Measurements from ENCODE around the gene PLD6. TPM values are rescaled to one million over a fixed set of nuclear protein-coding genes. Genes with fewer than 3 reads are reported as not detected.

PLD6 gene, protein sequence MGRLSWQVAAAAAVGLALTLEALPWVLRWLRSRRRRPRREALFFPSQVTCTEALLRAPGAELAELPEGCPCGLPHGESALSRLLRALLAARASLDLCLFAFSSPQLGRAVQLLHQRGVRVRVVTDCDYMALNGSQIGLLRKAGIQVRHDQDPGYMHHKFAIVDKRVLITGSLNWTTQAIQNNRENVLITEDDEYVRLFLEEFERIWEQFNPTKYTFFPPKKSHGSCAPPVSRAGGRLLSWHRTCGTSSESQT
- 1.8 and 2.8 TPM in 2 replicates for total RNA-seq

DNA sequence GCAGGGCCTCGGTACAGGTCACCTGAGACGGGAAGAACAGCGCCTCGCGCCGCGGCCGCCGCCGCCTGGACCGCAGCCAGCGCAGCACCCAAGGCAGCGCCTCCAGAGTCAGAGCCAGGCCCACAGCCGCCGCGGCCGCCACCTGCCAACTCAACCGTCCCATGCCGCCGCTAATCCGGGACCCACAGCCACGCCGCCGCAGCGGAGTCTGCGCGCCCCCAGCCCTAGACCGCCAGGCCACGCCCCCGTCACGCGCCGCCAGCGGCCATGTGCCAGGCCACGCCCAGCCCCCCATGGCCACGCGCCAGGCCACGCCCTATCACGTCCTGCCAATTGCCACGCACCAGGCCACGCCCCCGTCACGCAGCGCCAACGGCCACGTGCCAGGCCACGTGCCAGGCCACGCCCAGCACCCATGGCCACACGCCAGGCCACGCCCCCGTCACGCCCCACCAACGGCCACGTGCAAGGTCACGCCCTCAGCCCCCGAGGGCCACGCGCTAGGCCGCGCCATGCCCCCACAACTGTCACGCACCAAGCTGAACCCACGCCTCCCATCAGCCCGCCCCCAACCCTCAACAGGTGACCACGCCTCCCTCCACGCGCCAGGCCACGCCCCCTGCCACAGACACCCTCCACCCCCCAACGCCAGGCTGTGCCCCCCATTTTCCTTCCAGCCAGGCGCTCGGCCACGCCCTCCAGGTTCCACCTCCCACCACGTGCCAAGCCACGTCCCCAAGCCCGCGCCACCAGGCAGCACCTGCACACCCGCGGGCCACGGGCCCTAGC lies at the start of gene PLD6:
TSS of gene PLD6 (minus strand) at position 210 of the 789 bp plus-strand sequence. CDS start at position 163, 47 bp downstream.

DNA sequence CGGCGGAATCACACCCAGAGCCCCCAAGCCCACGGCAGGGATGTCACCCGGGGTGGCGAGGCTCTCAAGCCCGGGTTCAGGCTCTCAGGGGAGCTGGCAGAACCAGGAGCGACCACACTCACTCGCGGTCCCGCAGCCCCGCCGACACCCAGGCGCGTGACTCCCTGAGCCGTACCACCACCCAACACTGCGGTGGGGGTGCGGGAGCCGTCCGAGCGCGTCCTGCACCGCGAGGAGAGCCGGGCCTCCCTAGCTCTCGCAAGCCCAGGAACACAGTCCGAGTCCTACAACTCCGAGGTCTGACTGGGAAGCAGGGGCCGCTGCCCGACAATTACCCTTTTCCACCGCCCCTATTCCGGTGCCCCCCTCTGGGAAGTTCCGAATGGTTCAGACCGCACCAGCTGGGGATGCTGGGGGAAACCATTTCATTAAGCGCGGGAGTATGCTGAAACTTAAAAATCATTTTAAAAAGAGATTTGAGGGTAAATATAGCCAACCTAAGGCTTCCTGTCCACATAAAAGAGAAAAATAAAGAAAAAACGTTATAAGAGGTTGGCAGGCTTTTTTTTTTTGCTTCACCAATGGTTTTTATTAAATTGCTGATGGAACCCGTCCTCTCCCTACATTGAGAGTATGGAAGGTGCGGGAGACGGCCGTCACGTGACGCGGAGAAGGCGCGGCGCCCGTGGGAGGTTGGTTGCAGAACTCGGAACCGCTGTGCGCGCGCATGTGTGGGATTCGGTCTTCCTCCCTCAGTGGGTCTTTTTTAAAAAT lies 31.1 kb upstream of the PLD6 start, which contains the start of gene FLCN:
TSS of gene FLCN (minus strand) at position 143 of the 774 bp plus-strand sequence. CDS start 9,031 bp downstream, outside the sequence.

Other genes with a start within 250 kb of the PLD6 start
- not detected in 2 replicates for gene TNFRSF13B, start 234.2 kb downstream of the PLD6 start, total RNA-seq
- gene MPRIP, start 163.9 kb downstream of the PLD6 start, total RNA-seq = 128 and 301 TPM in 2 replicates
- 46.7 and 55.5 TPM in 2 replicates for gene FLCN, start 30.8 kb upstream of the PLD6 start, total RNA-seq
- 79.3 and 90.7 TPM in 2 replicates for gene COPS3, start 74.9 kb upstream of the PLD6 start, total RNA-seq
- 1.5 and 2.6 TPM in 2 replicates for gene NT5M, start 97.0 kb upstream of the PLD6 start, total RNA-seq

Measured in smooth muscle cell of the umbilical artery (primary cell).